MM.1S (cell line): ENCODE results near the gene CCDC160.

Experiments
- DNase-seq: peaks from one replicate; pipeline ENCODE4 v3.0.0-alpha.2; 2015
- H2AFZ ChIP-seq: fragments of 300-600 bp; sonication (generic); 2 replicates; pipeline ENCODE4 v1.6.0; 2016; ENCODE audit warnings: antibody characterized with exemption, low read length
- H3F3A ChIP-seq: fragments of 300-600 bp; sonication (generic); 2 replicates; pipeline ENCODE4 v1.6.1; 2016; ENCODE audit warnings: mild to moderate bottlenecking, antibody characterized with exemption, low read length, moderate library complexity, mixed read lengths; ENCODE audit not compliant: insufficient read depth
- H3K27ac ChIP-seq: fragments of 300-600 bp; sonication (generic); 2 replicates; pipeline ENCODE4 v1.5.1; 2016; ENCODE audit warnings: mild to moderate bottlenecking, low read length
- H3K27me3 ChIP-seq: fragments of 300-600 bp; sonication (generic); replicated peaks from 2 replicates; pipeline ENCODE4 v1.6.0; 2016; ENCODE audit warnings: low read length; ENCODE audit not compliant: insufficient read depth
- H3K36me3 ChIP-seq: fragments of 300-600 bp; sonication (generic); replicated peaks from 2 replicates; pipeline ENCODE4 v1.6.1; 2016; ENCODE audit warnings: mild to moderate bottlenecking, low read length, mixed read lengths; ENCODE audit not compliant: insufficient read depth
- H3K4me1 ChIP-seq: fragments of 300-600 bp; sonication (generic); 2 replicates; pipeline ENCODE4 v1.6.1; 2016; ENCODE audit warnings: low read length, mixed read lengths
- H3K4me2 ChIP-seq: fragments of 300-600 bp; sonication (generic); 2 replicates; pipeline ENCODE4 v1.6.0; 2016; ENCODE audit warnings: low read depth, low read length
- H3K4me3 ChIP-seq: fragments of 300-600 bp; sonication (generic); 2 replicates; pipeline ENCODE4 v1.5.1; 2016; ENCODE audit warnings: low read length, mixed read lengths
- H3K79me2 ChIP-seq: fragments of 300-600 bp; sonication (generic); 2 replicates; pipeline ENCODE4 v1.6.1; 2016; ENCODE audit warnings: mixed run types, low read length, mixed read lengths
- H3K9ac ChIP-seq: fragments of 300-600 bp; sonication (generic); 2 replicates; pipeline ENCODE4 v1.6.1; 2016; ENCODE audit warnings: low read length, mixed read lengths
- H3K9me2 ChIP-seq: fragments of 300-600 bp; sonication (generic); replicated peaks from 2 replicates; pipeline ENCODE4 v1.6.1; 2016; ENCODE audit warnings: mild to moderate bottlenecking, low read length, mixed read lengths; ENCODE audit not compliant: insufficient read depth
- H3K9me3 ChIP-seq: fragments of 300-600 bp; sonication (generic); replicated peaks from 2 replicates; pipeline ENCODE4 v1.6.1; 2016; ENCODE audit warnings: mild to moderate bottlenecking, low read length, mixed read lengths; ENCODE audit not compliant: insufficient read depth
- H4K20me1 ChIP-seq: fragments of 300-600 bp; sonication (generic); 2 replicates; pipeline ENCODE4 v1.6.1; 2016; ENCODE audit warnings: mild to moderate bottlenecking, low read length, moderate library complexity, mixed read lengths; ENCODE audit not compliant: insufficient read depth
- EZH2 ChIP-seq: fragments of 300-600 bp; sonication (generic); optimal IDR thresholded peaks from 2 replicates; pipeline ENCODE3; 2017; ENCODE audit warnings: low read depth, mild to moderate bottlenecking, antibody characterized with exemption, low read length, mixed read lengths
- EZH2phosphoT487 ChIP-seq: fragments of 300-600 bp; sonication (generic); IDR thresholded peaks from 2 replicates; pipeline ENCODE4 v1.6.1; 2018; ENCODE audit warnings: antibody characterized with exemption, low read length
- TF ChIP-seq, protein P1 (sequence below): fragments of 300-600 bp; sonication (generic); IDR thresholded peaks from 2 replicates; pipeline ENCODE4 v1.5.1; 2016; ENCODE audit warnings: antibody characterized with exemption, low read length, mixed read lengths

Gene CCDC160

DNA sequence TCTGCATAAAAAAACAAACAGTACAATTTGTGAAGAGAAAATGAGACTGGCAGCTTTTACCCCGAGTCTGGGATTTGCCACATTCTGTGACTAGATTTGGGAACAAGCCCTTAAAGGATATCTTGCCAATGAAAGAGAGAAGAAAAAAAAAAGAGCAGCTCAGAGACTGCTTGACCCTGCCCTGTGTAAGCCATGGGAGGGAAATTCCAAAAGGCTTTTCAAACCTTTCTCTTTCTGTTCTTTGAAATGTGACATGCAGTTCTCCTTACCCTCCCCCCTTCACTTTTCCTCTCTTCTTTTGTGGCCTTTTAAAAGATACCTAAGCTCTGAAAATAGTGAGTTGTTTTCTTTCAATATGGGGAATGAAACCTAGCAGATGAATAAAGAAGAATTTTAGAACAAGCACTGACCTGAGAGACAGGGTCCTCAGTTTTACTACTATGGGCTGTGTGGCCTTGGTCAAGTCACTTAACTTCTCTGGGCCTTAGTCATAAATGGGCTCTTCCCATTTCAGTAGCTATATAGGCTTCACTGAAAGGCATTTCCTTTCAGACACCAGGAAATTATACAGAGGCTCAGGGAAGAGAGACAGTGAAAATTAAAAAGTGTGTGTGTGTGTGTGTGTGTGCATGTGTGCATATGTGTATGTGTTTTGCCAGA, 5.1 kb downstream of the CCDC160 start:
- no peaks in the 10 kb centered on the region for H3K9me2 ChIP-seq
- no peak for TF ChIP-seq EZH2phosphoT487
- TF ChIP-seq, protein P1, sequence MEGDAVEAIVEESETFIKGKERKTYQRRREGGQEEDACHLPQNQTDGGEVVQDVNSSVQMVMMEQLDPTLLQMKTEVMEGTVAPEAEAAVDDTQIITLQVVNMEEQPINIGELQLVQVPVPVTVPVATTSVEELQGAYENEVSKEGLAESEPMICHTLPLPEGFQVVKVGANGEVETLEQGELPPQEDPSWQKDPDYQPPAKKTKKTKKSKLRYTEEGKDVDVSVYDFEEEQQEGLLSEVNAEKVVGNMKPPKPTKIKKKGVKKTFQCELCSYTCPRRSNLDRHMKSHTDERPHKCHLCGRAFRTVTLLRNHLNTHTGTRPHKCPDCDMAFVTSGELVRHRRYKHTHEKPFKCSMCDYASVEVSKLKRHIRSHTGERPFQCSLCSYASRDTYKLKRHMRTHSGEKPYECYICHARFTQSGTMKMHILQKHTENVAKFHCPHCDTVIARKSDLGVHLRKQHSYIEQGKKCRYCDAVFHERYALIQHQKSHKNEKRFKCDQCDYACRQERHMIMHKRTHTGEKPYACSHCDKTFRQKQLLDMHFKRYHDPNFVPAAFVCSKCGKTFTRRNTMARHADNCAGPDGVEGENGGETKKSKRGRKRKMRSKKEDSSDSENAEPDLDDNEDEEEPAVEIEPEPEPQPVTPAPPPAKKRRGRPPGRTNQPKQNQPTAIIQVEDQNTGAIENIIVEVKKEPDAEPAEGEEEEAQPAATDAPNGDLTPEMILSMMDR: no peak
- TF ChIP-seq EZH2: no peak
- no peak for DNase-seq
- no peaks in the 10 kb centered on the region for H4K20me1 ChIP-seq
- no peaks in the 10 kb centered on the region for H3K36me3 ChIP-seq
- H2AFZ ChIP-seq: 0 out of 2 replicates have a peak overlapping the region, but pooled peaks have one; percentile 15
- no peak overlapping the region for H3K4me3 ChIP-seq
- H3K4me2 ChIP-seq: no peak overlapping the region
- H3K9ac ChIP-seq: no peak overlapping the region
- H3K4me1 ChIP-seq: 0 out of 2 replicates have a peak, but pooled peaks cover 3% of the 10 kb centered on the region
- H3K9me3 ChIP-seq: no peaks in the 10 kb centered on the region
- no peaks in the 10 kb centered on the region for H3F3A ChIP-seq
- no peaks in the 10 kb centered on the region for H3K27me3 ChIP-seq
- H3K27ac ChIP-seq: no peak overlapping the region
- no peaks in the 10 kb centered on the region for H3K79me2 ChIP-seq

DNA sequence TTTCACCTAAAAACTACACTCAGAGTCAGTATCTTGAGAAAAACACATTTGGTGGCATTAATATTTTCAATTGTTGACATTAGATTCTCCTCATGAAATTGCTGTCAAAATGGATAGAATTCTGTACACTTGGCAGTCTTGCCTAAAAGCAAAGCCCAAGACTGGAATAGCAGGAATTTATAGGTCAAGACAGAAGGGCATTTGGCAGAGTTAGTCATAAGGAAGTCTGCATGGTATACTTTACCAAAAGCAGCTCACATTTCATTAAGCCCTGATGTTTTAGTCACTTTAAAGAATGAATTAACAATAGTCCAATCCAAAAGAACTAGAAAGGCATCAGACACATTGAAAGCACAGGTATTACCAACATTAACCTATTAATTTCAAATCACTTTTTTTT, 7.1 kb downstream of the CCDC160 start:
- no peak for DNase-seq
- Histone ChIP-seq H3K27ac (no peak overlapping the region), H3K27me3 (no peaks in the 10 kb centered on the region)

DNA sequence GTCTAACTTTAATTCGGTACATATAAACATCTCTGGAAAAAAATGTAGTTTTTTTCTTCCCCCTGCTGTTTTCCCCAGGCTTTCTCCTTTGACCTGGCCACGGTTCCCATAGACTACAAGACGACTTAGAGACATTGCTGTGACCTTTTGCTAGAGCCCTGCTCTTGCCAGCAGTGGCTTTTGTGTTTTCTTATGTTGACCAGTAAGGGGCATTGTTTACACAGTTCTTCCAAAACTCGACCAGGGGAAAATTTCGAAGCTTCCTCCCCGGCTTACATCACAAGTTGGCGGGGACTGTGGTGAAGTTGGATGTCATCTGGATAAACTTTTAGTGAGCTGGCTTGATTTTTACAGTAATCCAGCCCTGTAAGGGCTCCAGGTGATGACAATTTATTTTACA, 9.3 kb downstream of the CCDC160 start:
- TF ChIP-seq, protein P1: peak; percentile 25
- no peak for TF ChIP-seq EZH2
- TF ChIP-seq EZH2phosphoT487: no peak
- H3F3A ChIP-seq: no peaks in the 10 kb centered on the region
- H3K4me3 ChIP-seq: no peak overlapping the region
- H3K36me3 ChIP-seq: no peaks in the 10 kb centered on the region
- H3K9me2 ChIP-seq: no peaks in the 10 kb centered on the region
- no peak overlapping the region for H2AFZ ChIP-seq
- H3K79me2 ChIP-seq: no peaks in the 10 kb centered on the region
- no peak overlapping the region for H3K27ac ChIP-seq
- peak; percentile 15 for DNase-seq
- H3K27me3 ChIP-seq: no peaks in the 10 kb centered on the region
- H4K20me1 ChIP-seq: no peaks in the 10 kb centered on the region
- H3K9ac ChIP-seq: no peak overlapping the region
- H3K4me2 ChIP-seq: no peak overlapping the region
- H3K4me1 ChIP-seq: 0 out of 2 replicates have a peak, but pooled peaks cover 3% of the 10 kb centered on the region
- no peaks in the 10 kb centered on the region for H3K9me3 ChIP-seq

More for the DNA sequence above, 7.1 kb downstream of the CCDC160 start:
- TF ChIP-seq, protein P1: no peak
- TF ChIP-seq EZH2 (no peak), EZH2phosphoT487 (no peak)
- Histone ChIP-seq H3K9ac (no peak overlapping the region), H3K9me3 (no peaks in the 10 kb centered on the region), H3K4me2 (no peak overlapping the region), H3K4me1 (0 out of 2 replicates have a peak, but pooled peaks cover 3% of the 10 kb centered on the region), H3K36me3 (no peaks in the 10 kb centered on the region), H3K9me2 (no peaks in the 10 kb centered on the region), H3F3A (no peaks in the 10 kb centered on the region), H4K20me1 (no peaks in the 10 kb centered on the region), H3K4me3 (no peak overlapping the region), H3K79me2 (no peaks in the 10 kb centered on the region), H2AFZ (no peak overlapping the region)
